GM19463 (cell line): ENCODE results near the gene ECE1.
"Not testable (repeated sequence)": the region's sequence is repeated elsewhere in the genome, so short reads cannot be mapped to it uniquely, and the experiment has no call there.

Experiments
- ATAC-seq: cut with Tn5 transposase; IDR thresholded peaks from one replicate; pipeline ENCODE4 v1.9.1; 2021; ENCODE audit warnings: mild to moderate bottlenecking, moderate library complexity; ENCODE audit not compliant: unreplicated experiment

Gene ECE1

DNA sequence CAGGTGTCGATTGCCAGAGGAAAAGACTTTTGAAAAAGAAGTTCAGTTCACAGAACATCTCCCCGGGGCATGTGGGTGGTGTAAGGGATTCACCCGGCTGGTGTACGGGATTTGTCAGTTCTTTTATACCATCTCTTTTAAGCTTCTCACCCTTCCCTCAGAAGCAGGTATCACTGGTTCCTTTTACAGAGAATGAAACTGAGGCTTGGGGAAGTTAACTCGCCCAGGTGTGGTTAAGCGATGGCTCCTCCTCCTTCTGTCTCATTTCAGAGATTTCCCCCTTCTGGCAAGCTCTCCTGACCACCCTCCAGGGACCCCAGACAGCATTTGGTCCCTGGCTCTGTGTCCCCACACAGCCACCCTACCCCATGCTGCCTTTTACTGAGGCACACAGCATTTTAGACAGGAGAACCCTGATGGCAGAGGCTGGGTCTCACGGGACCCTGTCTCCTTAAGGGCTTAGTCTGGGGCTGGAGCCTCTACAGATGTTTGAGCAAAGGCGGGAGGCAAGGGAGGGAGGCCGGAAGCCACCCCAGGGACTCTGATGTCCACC lies 2.8 kb upstream of the ECE1 start:
- ATAC-seq, result peak; percentile 19

DNA sequence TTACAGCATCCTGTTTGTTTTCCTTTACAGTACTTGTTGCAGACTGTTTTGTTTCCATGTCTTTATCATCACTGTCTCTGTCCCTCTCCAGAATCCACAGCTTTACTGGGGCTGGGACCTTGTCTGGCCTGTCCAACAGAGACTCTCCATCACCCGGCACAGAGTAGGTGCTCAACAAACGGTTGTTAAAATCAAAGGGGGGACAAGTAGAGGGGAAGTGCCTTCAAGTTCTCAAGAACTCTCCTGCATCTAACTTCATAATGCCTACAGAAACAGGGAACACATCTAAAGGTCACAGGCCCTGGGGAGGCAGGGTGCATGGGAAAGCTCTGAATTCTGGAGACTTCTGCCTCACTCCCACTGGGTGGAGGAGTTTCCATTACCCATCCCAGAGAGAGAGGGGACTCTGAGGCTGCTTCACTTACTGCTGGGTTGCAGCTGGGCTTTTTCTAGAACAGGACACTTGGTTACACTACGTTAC lies 2.3 kb upstream of the ECE1 start:
- ATAC-seq, result no peak

DNA sequence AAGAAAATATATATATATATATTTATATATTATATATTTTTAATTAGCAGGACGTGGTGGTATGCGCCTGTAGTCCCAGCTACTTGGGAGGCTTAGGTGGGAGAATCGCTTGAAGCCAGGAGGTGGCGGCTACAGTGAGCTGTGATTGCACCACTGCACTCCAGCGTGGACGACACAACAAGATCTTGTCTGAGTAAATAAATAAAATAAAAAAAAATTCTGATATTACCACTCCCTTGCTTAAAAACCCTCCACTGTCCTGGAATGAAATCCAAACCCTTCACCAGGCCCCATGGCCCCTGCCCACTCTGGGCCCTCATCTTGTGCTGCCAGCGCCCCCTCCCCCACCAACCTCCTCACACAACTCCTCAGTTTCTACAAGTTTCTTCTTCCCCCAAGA lies 1.7 kb upstream of the ECE1 start:
- no peak for ATAC-seq

DNA sequence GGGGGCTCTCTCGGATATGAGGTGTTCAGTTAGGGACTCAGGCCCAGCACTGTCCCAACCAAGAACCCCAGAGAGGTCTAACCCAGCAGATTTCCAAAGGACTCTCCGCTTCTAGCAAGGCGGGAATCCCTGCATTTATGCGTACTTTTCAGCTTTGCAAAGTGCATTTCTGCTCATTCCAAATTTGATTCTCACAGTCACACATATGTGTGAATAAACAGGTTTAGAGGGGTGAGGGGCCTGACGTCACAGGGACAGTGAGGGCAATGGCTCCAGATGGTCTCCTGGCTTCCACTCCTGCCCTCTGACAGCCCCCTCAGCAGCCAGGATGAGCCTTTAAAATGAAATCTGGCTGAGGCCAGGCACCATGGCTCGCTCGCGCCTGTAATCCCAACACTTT lies 921 bp upstream of the ECE1 start:
- no peak for ATAC-seq

DNA sequence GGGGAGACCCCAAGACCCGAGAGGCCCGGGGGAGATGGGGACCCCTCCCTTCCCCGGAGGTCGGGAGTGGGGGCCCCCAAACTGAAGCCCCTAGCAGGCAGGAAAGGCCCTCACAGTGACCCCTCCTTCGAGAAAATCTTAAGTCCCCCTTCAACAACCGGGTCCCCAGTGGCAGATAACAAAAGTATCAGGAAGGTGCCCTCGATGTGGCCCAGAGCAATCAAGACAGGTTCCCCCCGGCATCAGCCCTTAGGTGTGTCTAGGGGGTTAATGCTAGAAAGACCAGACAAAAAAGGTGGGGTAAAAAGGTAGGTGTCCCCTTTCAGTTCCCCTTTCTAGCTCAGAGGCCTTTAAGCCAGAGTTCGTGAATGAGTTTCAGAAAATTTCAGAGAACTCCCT lies 282 bp upstream of the ECE1 start:
- no peak for ATAC-seq

DNA sequence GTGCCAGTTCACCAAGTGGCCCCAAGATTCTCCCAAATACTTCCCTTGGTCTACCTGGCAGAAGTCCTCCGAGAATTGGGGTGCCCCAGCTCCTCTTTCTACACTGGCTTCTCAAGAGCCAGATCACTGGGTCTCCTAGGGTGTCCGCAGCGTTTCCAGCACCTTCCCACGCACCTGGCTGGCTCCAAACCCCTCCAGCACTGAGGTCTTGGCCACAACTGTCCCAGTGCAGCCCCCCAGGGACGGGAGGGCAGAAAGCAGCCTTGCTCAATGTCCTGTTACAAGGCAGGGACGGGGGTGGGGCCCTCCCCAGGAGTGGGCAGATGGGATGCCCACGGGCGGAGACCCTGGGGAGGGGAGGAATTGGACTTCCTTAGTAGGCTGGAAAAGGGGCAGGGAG lies 1.1 kb downstream of the ECE1 start:
- no peak for ATAC-seq

DNA sequence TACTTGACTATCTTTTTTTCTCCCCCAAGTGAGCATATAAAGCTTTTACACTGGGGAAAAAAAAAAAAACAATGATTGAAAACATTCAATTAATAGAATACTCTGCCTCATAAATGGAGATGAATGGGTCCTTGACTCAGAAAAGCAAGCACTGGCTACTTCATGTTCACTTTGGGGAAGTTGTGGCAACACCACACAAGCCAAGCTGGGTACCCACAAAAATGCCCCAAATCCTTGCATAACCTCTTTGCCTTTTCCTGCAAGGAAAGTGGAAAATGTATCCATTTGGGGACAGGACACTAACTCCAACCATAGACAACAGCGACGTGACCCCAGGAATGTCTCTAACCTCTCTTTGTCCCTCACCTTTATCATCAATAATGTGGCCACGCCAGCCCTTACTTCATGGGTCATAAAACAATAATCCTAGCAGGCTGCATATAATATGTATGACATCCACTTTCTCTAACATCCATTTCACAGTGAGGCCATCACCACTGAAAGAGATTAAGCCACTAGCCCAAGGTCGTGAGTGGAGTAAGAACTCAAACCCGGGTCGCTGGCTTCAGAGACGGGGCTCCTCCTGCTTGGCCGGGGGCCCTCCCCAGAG lies 2.3 kb downstream of the ECE1 start:
- ATAC-seq, result no peak

DNA sequence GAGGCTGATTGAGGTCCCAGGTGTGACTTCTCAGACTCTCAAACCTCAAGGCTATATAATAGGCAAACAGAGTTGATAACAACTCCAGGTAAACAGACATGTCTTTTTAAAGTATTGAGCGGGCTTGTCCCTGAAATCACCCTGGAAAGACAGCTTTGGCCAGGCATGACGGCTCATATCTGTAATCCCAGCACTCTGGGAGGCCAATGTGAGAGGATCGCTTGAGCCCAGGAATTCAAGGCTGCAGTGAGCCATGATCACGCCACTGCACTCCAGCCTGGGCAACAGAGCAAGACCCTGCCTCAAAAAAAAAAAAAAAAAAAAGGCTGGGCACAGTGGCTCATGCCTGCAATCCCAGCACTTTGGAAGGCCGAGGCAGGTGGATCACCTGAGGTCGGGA lies 4.9 kb downstream of the ECE1 start:
- ATAC-seq, result not testable (repeated sequence)

DNA sequence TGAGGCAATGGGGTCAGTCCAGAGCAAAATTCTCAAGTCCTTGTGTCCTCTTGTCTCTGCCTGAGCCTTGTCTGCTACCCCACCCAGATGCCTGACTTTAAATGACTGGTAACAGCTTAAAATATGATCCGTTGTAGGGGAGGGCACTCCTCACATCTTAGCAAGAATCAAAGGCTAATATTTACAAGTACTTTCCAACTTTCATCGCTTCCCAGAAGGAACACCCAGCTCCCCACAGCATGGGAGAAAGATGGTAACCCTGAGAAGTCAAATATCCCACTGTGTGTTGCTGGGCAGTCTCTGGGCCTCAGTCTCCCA lies 5.2 kb downstream of the ECE1 start:
- no peak for ATAC-seq

DNA sequence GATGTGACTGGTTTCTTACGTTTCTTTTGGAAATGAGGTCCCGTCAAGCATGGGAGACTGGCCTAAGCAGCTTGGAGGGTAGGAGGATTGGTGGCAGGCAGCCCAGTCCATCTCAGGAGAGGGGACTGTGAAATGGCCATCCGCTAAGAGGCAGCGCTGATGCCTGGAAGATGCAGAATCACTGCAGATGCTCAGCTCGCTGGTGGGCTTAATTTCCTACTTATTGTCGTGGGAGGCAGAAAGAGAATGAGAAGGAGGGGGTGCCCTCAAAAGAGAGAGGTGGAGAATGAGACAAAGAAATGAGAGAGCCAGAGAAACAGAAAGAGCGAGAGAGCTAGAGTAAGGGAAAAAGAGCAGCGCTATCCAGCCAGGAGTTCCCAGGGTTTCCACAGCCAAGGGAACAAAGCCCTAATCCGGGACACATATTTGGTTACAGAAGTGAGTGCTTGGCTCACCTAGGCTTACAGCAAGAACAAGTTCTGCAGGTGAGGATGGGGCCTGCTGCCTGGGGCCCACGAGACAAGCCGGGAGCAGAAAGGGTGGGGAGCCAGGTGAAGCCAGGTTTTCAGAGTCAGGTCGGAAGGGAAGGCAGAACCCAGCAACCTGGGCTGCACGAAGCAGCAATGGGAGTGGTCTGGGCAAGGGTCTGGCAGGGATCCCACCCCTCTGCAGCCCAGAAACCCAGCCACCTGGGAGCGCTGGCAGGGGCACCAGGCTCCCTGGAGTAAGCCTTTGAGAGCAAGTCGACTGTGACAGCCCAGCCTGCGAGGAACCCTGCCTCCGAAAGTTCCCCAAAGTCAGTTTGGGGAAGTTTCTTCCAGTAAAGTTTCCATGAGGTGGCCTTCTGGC lies 5.8 kb downstream of the ECE1 start:
- ATAC-seq, result no peak

DNA sequence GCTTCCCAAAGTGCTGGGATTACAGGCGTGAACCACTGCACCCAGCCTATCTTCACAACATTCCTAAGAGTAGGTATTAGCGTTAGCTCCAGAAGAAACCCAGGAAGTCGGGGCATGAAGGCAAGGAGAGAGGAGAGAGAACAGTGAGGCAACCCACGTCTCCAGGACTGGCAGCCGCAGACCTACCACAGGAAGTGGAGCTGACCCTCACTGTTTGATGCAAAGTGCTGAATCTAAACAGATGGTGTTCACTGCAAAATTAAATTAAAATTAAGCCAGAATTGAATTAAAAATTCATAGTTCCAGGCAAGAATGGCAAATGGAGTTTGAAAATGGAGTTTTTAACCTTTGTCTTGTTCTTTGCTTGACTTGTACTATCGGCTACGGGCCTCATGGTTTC lies 6.7 kb downstream of the ECE1 start:
- ATAC-seq, result no peak

DNA sequence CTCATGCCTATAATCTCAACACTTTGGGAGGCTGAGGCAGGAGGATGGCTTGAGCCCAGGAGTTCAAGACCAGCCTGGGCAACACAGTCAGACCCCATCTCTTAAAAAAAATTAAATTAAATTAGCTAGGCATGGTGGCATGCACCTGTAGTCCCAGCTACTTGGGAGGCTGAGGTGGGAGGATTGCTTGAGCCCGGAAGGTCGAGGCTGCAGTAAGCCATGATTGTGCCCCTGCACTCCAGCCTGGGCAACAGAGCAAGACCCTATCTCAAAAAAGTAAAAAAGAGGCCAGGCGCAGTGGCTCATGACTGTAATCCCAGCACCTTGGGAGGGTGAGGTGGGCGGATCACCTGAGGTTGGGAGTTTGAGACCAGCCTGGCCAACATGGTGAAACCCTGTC lies 8.2 kb downstream of the ECE1 start:
- ATAC-seq, result not testable (repeated sequence)

DNA sequence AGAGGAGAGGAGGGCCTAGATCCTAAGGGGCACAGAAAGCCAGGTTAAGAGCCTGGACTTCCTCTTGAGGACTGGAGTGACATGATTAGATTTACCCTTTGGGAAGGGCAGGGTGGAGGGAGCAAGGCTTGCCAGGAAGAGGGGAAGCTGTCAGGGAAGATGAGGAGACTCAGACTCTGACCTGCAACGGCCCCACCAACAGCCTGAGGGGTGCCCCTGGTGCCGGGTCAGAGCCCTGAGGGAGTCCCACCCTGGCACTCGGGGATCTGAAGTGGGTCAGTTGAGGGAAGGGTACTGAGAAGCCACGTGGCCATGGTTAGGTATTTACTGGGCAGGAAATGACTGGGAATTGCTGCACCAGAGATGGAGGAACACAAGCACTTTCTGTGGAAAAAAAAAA lies 9.8 kb downstream of the ECE1 start:
- ATAC-seq, result no peak

DNA sequence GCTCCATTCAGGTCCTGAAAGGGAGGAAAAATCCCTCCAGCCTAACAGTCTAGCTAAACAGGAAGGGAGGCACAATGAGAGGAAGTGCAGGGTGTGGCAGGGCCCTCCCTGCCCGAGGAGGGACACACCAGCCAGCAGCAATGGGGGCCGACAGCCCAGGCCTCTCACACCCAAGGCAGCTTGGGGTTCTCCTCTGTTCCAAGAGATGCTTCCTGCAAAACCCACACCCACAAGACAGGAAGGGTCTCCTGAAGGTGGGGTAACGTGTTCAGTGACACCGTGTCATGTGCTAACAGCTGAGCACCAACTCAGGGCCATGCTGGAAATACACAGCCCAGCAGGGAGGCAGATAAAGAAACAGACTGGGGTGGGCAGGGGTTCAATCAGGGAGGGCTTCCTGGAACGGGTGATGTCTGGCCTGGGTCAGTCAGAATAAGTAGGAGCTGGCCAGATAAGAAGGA lies 10.2 kb downstream of the ECE1 start:
- ATAC-seq, result no peak

DNA sequence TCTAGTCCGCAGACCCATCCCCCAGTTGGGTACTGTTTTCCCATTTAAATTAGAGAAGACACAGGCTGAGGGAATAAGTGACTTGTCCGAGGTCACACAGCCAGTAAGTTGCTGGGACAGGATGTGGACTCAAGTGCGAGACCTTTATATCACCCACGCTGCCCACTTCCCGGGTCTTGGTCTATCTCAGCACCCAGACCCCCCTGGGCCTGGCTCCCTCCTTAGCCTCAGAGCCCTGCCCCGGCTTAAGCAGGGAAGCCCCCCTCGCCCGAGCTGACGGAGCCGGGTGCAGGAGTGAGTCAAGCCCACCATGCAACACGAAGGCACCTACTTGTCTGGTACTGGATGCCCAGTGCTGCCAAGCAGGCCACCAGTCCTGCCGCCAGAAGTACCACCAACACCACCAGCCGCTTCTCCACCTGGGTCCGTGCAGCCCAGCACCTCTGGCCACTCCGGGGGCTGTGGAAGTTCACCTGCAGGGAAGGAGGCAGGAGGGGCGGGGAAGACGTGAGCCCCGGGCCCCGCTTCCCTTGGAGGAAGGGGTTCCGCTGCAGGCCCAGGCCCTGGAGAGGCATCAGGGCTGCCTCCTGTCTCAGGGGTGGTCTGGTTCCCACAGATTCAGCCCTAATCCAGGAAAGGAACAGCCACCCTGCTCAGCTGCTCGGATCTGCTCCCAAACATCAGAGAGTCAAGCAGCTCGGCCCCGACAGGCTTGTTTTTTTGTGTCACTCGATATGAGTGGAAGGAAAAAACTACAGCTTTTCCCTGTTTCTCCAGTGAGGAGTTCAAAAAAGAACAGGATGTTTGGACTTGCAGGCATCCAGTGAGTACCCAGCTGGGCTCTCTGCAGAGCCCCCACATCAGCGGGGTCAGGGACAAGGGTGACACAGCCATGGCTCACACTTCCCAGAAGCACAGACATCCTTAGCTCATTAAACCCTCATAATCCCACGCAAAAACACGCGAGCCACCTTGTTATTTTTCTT lies 11.1 kb downstream of the ECE1 start:
- ATAC-seq, result no peak

DNA sequence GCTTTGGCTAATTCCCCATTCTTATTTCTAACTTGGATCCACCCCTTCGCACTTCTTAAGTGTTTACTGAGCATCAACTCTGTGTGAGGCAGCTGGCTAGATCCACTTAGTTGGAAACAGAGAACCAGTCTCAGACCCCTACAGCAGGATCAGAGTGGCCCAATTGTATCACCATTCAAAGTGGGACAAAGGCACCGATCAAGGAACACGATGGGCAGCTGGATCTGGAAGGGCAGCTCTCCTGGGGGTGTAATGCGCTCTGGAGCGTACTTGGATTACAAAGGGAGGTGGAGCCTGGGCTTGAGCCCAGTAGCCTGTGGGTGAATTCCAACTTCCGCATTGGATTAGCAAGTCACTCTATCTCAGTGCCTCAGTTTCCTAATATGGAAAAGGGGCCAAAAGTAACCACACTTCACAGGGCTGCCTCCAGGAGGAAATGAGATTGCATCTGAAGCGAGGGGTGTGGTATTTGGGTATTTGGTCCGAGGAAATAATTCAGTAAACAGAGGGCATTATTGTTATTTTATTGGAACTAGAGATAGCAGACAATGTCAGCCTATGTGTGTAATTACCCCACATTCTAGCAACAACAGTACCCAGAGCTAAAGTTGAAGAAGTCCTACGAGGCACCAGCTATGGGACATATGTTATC lies 11.9 kb downstream of the ECE1 start:
- no peak for ATAC-seq

DNA sequence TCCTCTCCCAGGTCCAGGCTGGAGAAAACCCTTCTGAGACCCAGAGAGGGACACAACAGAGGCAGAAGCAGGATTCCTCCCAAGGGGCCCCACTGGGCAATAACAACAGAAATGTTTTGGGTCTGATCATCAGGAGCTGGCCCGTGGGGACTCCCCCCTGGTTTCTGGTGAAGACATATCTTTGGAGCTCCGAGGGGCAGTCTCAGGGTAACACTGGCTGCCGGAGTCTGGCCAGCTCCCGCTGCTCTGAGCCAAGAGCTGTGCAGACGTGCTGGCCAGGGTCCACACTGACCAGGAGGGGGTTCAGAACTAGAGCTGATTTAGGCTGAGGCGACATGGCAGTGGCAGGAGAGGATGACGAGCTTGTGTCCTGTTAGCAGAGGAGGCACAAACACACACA lies 13.1 kb downstream of the ECE1 start:
- ATAC-seq, result no peak

DNA sequence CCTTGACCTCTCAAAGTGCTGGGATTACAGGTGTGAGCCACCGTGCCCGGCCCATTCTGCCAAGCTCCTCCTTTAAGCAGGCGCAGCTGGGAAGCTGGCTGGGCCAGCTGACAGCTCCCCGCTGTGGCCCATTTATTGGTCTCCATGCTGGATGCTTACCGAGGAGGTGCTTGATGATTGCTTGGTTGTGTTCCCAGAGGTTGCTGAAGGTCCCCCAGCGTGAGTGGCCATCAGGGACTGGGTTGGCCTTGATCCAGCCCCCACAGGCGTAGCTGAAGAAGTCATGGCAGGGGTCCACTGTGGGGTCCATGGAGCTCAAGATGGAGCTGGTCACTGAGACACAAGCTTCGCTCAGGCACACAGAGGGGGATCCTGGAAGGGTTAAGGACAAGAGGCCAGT lies 17.7 kb downstream of the ECE1 start:
- no peak for ATAC-seq

DNA sequence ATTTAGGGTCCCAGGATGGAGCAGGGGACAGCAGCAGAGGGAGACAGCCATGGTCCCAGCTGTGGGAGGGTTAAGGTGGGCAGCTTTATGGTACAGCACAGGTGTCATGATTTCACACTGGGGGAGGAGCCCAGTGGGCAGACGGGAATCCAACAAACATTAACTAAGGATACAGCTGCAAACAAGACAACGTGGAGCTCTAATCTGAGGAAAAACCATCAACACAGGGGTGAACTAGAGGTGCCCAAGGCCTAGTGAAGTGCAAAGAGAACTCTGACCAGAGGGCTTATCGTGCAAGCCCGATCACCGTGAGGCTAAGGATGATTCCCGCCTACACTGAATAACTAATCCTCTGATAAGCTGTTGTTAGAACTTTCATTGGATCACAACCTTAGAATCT lies 18.7 kb downstream of the ECE1 start:
- ATAC-seq, result no peak

DNA sequence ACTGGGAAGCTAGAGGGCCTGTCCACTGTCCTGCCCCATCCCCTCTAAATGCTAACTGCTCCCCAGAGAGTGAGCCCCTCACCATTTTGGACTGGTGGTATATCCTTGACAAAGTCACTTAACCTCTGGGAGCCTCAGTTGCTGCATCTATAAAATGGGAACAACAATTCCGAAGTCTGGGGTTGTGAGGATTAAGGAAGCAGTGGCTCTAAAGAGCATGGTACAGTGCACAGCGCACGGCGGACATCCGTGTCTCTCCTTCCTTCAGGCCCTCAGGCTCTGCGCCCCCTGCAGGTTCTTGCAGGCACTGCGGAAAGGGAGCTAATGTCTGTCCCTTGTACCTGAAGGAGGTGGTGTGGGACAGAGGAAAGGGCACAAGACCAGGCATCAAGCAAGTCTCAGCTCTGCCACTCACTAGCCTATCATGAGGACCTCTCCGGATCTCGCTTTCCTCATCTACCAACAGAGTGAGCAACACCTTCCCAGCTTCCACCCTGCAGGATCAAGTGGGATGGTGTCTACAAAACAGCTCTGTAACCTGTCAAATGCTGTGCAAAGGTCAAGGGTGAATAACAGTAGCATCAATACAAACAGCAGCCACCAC lies 20.1 kb downstream of the ECE1 start:
- ATAC-seq, result peak; percentile 48
